Neural cell (in vitro differentiated cells): ENCODE data around the gene RAB3C. TPM values are rescaled to one million over a fixed set of nuclear protein-coding genes. Genes with fewer than 3 reads are reported as not detected.
A peak's percentile ranks its signal among the peaks of the same experiment; 100 is the strongest.

Source experiments
- H2AFZ ChIP-seq: fragments of 200-600, 300-800 bp; sonication (generic), shearing (Covaris generic); 2 replicates; pipeline ENCODE4 v1.6.0; 2014; ENCODE audit warnings: low read depth, mild to moderate bottlenecking, antibody characterized with exemption, low read length, moderate library complexity
- H3F3A ChIP-seq: fragments of 200-600 bp; shearing (Covaris generic); 2 replicates; pipeline ENCODE4 v1.6.1; 2016; ENCODE audit warnings: mild to moderate bottlenecking, moderate library complexity, mixed read lengths, antibody characterized with exemption, low read length; ENCODE audit not compliant: insufficient read depth, poor library complexity, severe bottlenecking
- H3K27ac ChIP-seq: fragments of 200-600, 300-800 bp; sonication (generic), shearing (Covaris generic); 2 replicates; pipeline ENCODE4 v1.5.1; 2014; ENCODE audit warnings: mild to moderate bottlenecking, low read length, moderate library complexity
- H3K27me3 ChIP-seq: fragments of 300-800, 200-600 bp; sonication (generic), shearing (Covaris generic); 2 replicates; pipeline ENCODE4 v1.6.0; 2014; ENCODE audit warnings: mild to moderate bottlenecking, low read depth, low read length, moderate library complexity; ENCODE audit not compliant: insufficient read depth
- H3K36me3 ChIP-seq: fragments of 300-800, 200-600 bp; sonication (generic), shearing (Covaris generic); 2 replicates; pipeline ENCODE4 v1.5.1; 2014; ENCODE audit warnings: mild to moderate bottlenecking, antibody characterized with exemption, low read length, moderate library complexity; ENCODE audit not compliant: insufficient read depth
- H3K4me2 ChIP-seq: fragments of 300-800, 200-600 bp; sonication (generic), shearing (Covaris generic); 2 replicates; pipeline ENCODE4 v1.6.0; 2014; ENCODE audit warnings: mild to moderate bottlenecking, low read length
- H3K4me3 ChIP-seq: fragments of 300-800, 200-600 bp; sonication (generic), shearing (Covaris generic); 2 replicates; pipeline ENCODE4 v1.5.1; 2014; ENCODE audit warnings: mild to moderate bottlenecking, low read length, moderate library complexity
- H3K79me2 ChIP-seq: fragments of 200-600 bp; shearing (Covaris generic); replicated peaks from 2 replicates; pipeline ENCODE4 v1.6.0; 2014; ENCODE audit warnings: mild to moderate bottlenecking, low read length, moderate library complexity; ENCODE audit not compliant: insufficient read depth
- H3K9ac ChIP-seq: fragments of 300-800, 200-600 bp; sonication (generic), shearing (Covaris generic); 2 replicates; pipeline ENCODE4 v1.6.1; 2016; ENCODE audit warnings: mild to moderate bottlenecking, low read length, mixed read lengths
- H3K9me2 ChIP-seq: fragments of 200-600 bp; shearing (Covaris generic); 2 replicates; pipeline ENCODE4 v1.6.1; 2016; ENCODE audit warnings: mild to moderate bottlenecking, low read length, mixed read lengths; ENCODE audit not compliant: insufficient read depth
- H3K9me3 ChIP-seq: fragments of 200-600, 300-800 bp; sonication (generic), shearing (Covaris generic); 2 replicates; pipeline ENCODE4 v1.6.1; 2016; ENCODE audit warnings: mild to moderate bottlenecking, mixed run types, low read length, moderate library complexity, mixed read lengths
- H4K20me1 ChIP-seq: fragments of 200-600 bp; shearing (Covaris generic); 2 replicates; pipeline ENCODE4 v1.6.1; 2016; ENCODE audit warnings: mild to moderate bottlenecking, mixed run types; ENCODE audit not compliant: insufficient read depth
- EP300 ChIP-seq: fragments of 450-650 bp; conservative IDR thresholded peaks from 2 replicates; pipeline ENCODE4 v1.6.1; 2014; ENCODE audit warnings: antibody characterized with exemption, mild to moderate bottlenecking, moderate library complexity; ENCODE audit not compliant: poor library complexity, severe bottlenecking
- EZH2 ChIP-seq: fragments of 200-600, 300-800 bp; shearing (Covaris generic), sonication (generic); IDR thresholded peaks from 2 replicates; pipeline ENCODE4 v1.6.1; 2014; ENCODE audit warnings: antibody characterized with exemption, low read length, borderline replicate concordance, mild to moderate bottlenecking; ENCODE audit not compliant: insufficient read depth, poor library complexity, severe bottlenecking
- MXI1 ChIP-seq: fragments of 450-650 bp; conservative IDR thresholded peaks from 2 replicates; pipeline ENCODE4 v1.6.1; 2014; ENCODE audit warnings: antibody characterized with exemption, mild to moderate bottlenecking; ENCODE audit not compliant: poor library complexity, severe bottlenecking
- POLR2AphosphoS5 ChIP-seq: IDR thresholded peaks from 2 replicates; pipeline ENCODE4 v1.6.1; 2012
- RAD21 ChIP-seq: fragments of 450-650 bp; conservative IDR thresholded peaks from 2 replicates; pipeline ENCODE4 v1.6.1; 2014; ENCODE audit warnings: antibody characterized with exemption, mild to moderate bottlenecking, moderate library complexity
- SMC3 ChIP-seq: fragments of 450-650 bp; conservative IDR thresholded peaks from 2 replicates; pipeline ENCODE4 v1.6.1; 2014; ENCODE audit warnings: antibody characterized with exemption, mild to moderate bottlenecking, moderate library complexity; ENCODE audit not compliant: poor library complexity
- TAF1 ChIP-seq: IDR thresholded peaks from 2 replicates; pipeline ENCODE4 v1.6.1; 2012; ENCODE audit warnings: low read depth
- polyA plus RNA-seq: library from polyadenylated mRNA; depleted of rRNA; stranded (reverse); fragments of >200 nt; gene quantifications from 2 replicates; pipeline ENCODE4 v1.2.3, GENCODE V29; 2014
- TF ChIP-seq, protein P1 (sequence below): IDR thresholded peaks from 2 replicates; pipeline ENCODE4 v1.6.1; 2012; ENCODE audit warnings: borderline replicate concordance
- TF ChIP-seq, protein P2 (sequence below): fragments of 450-650 bp; IDR thresholded peaks from 2 replicates; pipeline ENCODE4 v1.5.1; 2014; ENCODE audit warnings: antibody characterized with exemption, mild to moderate bottlenecking, moderate library complexity; ENCODE audit not compliant: poor library complexity, severe bottlenecking

The RAB3C gene
- polyA plus RNA-seq, 1 donor from 2014 or later = 94.3 TPM

DNA sequence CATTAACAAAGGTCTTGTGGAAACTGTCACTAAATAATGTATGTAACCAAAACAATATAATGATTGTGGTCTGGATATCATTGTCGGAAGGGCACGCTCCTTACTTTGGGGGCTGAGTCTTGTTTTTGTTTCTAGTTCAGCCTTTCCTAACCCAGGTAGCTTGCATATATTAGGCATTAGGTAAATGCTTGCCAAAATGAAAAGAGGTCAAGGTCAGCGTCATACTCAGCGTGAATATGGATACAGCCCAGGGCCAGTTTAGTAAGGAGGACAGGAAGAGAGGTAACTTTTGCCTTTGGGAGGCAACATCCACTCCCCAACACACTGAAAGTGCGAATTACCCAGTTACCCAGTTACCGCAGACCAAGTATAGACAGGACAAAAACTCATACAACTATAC is 171.4 kb downstream of the RAB3C start:
- Histone ChIP-seq H3K4me2 (no peak overlapping the region), H3K9me3 (no peaks in the 10 kb centered on the region), H3K79me2 (no peaks in the 10 kb centered on the region), H3K9me2 (no peaks in the 10 kb centered on the region), H3K36me3 (no peaks in the 10 kb centered on the region), H4K20me1 (no peaks in the 10 kb centered on the region), H3K27me3 (no peaks in the 10 kb centered on the region), H2AFZ (no peak overlapping the region), H3K27ac (peak overlapping the region; percentile 34), H3K9ac (no peak overlapping the region), H3K4me3 (no peak overlapping the region), H3F3A (no peaks in the 10 kb centered on the region)
- TF ChIP-seq, protein P1, sequence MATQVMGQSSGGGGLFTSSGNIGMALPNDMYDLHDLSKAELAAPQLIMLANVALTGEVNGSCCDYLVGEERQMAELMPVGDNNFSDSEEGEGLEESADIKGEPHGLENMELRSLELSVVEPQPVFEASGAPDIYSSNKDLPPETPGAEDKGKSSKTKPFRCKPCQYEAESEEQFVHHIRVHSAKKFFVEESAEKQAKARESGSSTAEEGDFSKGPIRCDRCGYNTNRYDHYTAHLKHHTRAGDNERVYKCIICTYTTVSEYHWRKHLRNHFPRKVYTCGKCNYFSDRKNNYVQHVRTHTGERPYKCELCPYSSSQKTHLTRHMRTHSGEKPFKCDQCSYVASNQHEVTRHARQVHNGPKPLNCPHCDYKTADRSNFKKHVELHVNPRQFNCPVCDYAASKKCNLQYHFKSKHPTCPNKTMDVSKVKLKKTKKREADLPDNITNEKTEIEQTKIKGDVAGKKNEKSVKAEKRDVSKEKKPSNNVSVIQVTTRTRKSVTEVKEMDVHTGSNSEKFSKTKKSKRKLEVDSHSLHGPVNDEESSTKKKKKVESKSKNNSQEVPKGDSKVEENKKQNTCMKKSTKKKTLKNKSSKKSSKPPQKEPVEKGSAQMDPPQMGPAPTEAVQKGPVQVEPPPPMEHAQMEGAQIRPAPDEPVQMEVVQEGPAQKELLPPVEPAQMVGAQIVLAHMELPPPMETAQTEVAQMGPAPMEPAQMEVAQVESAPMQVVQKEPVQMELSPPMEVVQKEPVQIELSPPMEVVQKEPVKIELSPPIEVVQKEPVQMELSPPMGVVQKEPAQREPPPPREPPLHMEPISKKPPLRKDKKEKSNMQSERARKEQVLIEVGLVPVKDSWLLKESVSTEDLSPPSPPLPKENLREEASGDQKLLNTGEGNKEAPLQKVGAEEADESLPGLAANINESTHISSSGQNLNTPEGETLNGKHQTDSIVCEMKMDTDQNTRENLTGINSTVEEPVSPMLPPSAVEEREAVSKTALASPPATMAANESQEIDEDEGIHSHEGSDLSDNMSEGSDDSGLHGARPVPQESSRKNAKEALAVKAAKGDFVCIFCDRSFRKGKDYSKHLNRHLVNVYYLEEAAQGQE = no peak
- TF ChIP-seq SMC3 (no peak), POLR2AphosphoS5 (no peak), RAD21 (no peak), TAF1 (no peak), EZH2 (no peak), EP300 (no peak), MXI1 (no peak)
- TF ChIP-seq, protein P2, sequence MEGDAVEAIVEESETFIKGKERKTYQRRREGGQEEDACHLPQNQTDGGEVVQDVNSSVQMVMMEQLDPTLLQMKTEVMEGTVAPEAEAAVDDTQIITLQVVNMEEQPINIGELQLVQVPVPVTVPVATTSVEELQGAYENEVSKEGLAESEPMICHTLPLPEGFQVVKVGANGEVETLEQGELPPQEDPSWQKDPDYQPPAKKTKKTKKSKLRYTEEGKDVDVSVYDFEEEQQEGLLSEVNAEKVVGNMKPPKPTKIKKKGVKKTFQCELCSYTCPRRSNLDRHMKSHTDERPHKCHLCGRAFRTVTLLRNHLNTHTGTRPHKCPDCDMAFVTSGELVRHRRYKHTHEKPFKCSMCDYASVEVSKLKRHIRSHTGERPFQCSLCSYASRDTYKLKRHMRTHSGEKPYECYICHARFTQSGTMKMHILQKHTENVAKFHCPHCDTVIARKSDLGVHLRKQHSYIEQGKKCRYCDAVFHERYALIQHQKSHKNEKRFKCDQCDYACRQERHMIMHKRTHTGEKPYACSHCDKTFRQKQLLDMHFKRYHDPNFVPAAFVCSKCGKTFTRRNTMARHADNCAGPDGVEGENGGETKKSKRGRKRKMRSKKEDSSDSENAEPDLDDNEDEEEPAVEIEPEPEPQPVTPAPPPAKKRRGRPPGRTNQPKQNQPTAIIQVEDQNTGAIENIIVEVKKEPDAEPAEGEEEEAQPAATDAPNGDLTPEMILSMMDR = no peak

DNA sequence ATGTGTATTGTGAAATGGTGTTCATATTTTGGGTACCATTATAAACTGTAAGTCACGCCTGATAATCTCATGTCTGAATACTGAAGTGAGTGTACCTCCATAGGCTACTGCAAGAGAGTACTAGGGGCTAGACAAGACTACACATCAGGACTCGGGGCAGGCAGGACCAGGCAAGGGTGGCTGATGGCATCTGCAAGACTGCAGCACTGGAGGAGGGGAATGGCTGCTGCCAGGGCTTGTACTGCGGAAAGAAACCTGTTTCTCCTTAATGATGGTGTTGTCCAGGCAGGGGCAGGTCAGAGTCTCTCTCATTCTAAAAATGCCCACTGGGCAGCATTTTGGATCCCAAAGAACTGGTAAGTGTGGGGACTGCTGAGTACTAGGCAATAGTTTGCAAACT is 172.5 kb downstream of the RAB3C start:
- Histone ChIP-seq H3F3A (no peaks in the 10 kb centered on the region), H3K9me3 (no peaks in the 10 kb centered on the region), H4K20me1 (no peaks in the 10 kb centered on the region), H3K9me2 (no peaks in the 10 kb centered on the region), H3K27ac (peak overlapping the region; percentile 33), H2AFZ (no peak overlapping the region), H3K27me3 (no peaks in the 10 kb centered on the region), H3K79me2 (no peaks in the 10 kb centered on the region), H3K4me3 (peak overlapping the region; percentile 34), H3K9ac (peak overlapping the region; percentile 1), H3K4me2 (peak overlapping the region; percentile 11), H3K36me3 (no peaks in the 10 kb centered on the region)
- TF ChIP-seq TAF1 = no peak
- TF ChIP-seq EZH2 = no peak
- TF ChIP-seq MXI1 = no peak
- TF ChIP-seq, protein P2 = no peak
- no peak for TF ChIP-seq EP300
- TF ChIP-seq RAD21 = no peak
- TF ChIP-seq, protein P1 = no peak
- no peak for TF ChIP-seq POLR2AphosphoS5
- no peak for TF ChIP-seq SMC3
